Measurements from ENCODE around the gene CARD10. TPM values are rescaled to one million over a fixed set of nuclear protein-coding genes. Genes with fewer than 3 reads are reported as not detected.
A peak's percentile ranks its signal among the peaks of the same experiment; 100 is the strongest.

Gene CARD10
- total RNA-seq, 1 donor from 2014 or later, result 47.9 TPM

DNA sequence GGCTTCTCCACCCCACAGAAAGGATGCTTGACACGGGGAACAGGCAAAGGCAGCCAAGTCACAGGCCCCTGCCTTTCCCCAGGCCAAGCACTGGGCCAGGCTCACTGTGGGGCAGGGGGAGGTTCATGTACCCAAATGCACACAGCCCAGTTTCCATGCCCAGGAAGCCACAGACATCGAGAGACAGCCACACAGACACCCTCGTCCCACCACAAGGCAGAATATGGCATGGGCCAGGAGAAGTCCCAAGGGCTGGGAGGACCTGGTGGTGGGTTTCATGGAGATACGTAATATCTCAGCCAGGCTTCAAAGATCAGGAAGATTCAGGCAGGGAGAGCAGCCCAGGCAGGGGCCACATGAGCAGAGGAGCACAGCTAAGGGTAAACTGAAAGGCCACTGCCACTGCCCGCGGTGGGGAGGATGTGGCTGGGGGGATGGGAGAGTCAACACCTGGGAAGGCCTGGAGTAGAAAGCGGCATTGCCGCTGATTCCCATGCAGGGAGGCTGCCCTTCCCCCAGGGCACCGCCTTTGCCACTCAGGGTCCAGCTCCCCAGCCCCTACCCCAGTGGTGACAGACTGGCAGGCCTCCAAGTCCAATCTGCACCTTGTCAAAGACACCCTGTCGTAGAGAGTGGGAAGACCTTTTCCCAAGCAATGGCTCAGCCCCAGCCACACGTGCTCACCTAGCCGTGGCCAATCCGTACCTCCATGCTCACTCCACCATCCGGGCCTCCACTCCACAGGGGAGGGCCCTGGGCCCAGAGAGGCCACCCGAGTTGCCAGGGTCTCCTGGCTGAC, 30.7 kb downstream of the CARD10 start:
- DNase-seq (ENCODE audit: low read depth in 2 of 2), result no peak

DNA sequence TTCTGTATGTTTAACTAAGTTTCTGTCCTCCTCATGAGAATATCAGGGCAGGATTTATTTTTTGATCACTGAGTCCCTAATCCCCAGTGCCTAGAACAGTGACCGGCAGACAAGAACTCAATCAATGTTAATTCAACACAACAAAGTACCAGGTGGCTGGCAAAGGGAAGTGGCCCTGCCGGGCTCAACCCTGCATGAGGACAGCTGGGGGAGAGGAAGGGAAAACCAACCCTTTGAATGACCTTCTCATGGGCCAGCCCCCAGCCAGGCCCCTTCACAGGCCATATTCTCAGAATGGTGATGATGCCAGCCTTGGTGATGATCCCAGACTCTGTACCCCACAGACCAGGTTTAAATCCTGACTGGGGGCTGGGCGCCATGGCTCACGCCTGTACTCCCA, 31.6 kb downstream of the CARD10 start:
- DNase-seq (ENCODE audit: low read depth in 2 of 2), result no peak

DNA sequence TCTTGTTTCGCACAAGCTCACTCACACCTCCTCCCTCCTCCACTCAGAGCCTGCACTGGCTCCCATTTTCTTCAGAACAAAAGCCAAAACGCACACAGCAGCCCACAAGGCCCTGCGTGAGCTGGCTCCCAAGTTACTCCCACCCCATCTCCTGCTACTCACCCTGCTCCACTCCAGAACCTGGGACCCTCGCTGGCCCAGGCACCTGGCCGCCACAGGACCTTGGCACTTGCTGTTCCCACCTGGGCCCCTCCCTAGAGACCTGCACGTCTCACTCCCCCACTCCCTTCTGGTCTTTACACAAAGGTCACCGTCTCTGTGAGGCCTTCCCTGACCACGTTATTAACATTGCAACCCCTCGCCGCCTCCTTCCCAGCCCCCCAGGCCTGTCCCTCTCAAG, 32.1 kb downstream of the CARD10 start:
- DNase-seq (ENCODE audit: low read depth in 2 of 2), result no peak

DNA sequence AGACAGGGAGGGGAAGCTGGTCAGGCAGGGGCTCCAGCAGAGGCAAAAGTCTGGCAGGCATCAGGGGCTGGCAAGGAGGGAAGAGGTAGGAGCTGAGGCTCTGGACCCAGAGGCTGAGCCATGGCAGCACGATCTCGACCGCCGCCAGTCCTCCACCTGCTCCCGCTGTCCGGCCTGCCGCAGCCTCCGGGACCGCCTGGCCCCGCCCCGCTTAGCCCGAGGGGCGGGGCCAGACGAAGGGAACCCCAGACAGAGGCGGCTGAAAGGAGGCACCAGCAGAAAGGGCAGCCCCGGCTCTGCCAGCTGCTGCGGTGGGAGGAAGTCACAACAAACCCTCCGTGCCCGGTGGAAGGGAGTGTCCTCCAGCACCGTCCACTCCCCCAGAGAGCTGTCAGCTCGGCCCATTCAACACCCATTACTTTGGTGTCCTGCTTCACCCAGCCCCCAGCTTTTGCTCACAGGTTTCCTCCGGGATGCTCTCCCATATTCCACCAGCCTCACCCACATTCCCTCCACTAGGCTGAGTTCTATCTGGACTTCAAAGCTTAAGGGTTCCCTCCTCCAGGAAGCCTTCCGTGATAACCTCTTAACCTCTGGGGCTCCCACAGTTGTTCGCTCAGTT, 32.9 kb downstream of the CARD10 start, which contains the start of gene MFNG:
Gene MFNG (minus strand): TSS at position 161 of the 622 bp plus-strand sequence. CDS start 207 bp downstream, outside the sequence.
- peak in 1 of 2 donors; percentile 76 for DNase-seq (ENCODE audit: low read depth in 2 of 2)

DNA sequence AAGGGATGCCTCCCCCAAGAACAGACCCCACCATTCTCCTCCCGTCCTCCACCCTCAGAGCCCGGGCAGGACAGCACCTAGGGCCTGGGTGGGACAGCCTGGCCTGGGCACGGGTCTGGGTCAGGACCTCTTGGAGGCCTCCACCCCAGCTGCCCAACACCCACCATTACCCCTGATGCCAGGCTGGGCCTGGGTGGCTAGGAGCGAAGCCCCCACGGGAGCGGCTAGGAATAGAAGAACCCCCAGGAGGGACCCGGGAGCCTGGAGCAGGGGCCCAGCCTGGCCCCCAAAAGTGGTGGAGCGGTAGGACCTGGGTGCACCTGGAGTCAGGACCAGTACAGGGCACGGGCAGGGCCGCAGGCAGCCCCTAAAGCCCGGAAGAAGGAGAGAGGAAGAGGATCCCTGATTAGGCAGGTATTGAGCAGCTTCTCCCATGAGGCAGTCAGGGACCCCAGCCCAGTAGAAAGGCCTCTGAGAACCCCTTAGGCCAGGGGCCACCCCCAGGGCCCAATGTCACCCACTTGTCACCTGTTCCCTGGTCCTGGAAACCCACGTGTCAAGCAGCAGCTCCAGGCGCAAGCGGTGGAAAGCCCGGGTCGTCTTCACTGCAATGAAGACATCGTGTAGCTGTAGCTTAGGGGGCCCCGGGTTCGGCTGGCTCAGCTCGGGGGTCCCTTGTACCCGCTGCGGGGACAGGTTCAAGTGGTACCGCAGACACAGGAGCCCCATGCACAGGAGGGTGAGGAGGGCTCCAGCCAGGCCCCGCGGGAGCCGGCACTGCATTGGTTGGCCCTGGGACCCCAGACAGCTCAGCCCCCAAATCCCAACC, 33.6 kb downstream of the CARD10 start:
- DNase-seq (ENCODE audit: low read depth in 2 of 2), result no peak

DNA sequence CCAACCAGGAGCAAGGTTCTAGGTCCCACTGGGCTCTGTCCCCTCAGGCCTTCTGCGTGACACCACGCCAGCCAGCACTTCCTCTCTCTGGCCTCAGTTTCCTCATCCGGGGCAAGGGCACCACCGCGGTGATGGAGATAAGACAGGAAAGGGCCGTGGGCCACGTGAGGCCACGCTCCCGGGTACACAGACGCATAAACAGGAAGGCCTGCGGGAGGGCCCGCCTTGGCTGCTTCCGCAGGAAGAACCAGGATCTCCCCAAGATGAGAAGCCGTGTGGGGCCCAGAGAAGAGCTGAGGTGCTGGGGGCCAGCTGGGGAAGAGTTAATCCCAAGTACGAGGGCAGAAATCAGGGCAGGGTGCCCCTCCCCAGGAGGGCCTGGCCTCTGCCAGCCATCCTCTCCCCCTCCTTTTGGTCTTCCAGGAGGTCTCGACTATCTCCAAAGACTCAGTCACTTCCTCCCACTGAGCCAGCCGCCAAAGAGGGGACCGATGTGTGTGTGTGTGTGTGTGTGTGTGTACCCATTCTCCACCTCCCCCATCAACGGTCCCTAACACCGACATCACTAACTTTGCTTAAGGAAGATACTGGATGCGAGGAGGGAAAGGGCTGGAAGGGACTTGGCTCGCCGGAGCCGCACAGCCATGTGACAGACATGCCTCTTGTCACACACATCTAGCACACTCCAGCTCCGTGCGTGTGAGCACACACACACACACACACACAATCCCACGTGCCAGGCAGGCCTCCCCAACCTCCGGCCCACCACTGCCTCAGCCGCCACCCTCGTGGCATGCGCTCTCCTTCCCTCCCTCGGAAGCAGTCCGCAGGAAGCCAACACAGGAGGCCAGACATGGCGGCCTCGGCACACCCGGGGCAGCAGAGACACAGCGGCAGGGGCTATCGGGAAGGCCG, 34.5 kb downstream of the CARD10 start:
- peak; percentile 83 to 92 for DNase-seq (ENCODE audit: low read depth in 2 of 2)

DNA sequence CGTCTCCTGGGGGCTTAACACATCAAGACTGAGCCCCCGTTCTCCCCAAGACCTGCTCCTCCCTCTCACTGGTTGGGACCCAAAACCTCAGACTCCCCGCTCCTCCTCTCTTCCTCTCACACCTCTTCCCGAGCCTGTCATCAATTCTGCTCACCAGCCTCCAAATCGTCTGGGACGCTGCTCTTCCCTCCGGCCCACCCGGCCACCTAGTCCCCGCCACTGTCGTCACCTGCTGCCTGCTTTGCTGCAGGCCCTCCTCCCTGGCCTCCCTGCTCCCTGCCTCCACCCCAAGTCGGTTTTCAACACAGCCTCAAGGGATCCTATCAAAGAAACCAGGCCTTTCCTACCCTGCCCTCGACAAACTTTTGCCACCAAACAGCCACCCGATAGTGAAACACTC, 36.2 kb downstream of the CARD10 start:
- DNase-seq (ENCODE audit: low read depth in 2 of 2), result no peak

DNA sequence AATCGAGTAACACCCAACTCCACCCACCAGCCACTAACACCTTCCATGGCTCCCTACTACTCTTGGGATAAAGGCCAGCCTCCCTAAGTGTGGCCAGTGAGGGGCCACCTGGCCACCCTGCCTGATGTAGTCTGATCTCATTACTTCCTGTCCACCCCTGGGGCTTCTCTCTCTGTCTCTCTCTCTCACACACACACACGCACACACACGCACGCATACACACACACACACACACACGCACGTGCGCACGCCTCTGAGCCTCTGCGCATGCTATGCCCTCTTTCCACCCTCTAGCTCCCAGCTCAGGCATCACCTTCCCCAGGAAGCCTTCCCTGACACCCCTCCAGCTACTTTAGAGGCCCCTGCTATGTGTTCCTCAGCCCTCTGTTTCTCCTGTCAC, 37.0 kb downstream of the CARD10 start:
- DNase-seq (ENCODE audit: low read depth in 2 of 2), result peak in 1 of 2 donors; percentile 30

DNA sequence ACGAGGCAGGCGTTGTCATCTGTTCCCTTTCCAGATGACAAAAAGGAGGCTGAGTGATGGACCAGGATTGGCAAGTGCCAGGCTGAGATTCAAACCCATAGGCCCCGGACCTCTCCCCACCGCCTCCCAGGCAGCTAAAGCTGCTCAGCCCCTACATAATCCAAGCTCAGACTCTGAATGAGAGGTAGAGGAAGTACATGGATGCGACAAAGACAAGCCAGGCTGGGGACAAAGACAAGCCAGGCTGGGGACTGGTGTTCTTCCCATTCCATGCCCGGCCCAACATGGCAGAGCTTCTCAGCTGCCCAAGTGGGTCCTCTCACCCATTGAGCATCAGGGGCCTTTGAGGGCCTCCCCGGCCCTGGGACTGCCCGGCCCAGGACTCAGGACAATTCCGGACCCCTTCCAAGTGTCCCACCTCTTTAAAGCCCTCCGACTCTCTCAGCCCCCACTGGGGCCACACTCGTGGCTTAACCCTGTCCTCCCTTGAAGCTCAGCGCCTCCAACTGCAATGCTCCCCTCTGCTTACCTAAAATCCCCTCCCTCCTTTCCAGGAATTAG, 37.8 kb downstream of the CARD10 start:
- DNase-seq (ENCODE audit: low read depth in 2 of 2), result no peak

DNA sequence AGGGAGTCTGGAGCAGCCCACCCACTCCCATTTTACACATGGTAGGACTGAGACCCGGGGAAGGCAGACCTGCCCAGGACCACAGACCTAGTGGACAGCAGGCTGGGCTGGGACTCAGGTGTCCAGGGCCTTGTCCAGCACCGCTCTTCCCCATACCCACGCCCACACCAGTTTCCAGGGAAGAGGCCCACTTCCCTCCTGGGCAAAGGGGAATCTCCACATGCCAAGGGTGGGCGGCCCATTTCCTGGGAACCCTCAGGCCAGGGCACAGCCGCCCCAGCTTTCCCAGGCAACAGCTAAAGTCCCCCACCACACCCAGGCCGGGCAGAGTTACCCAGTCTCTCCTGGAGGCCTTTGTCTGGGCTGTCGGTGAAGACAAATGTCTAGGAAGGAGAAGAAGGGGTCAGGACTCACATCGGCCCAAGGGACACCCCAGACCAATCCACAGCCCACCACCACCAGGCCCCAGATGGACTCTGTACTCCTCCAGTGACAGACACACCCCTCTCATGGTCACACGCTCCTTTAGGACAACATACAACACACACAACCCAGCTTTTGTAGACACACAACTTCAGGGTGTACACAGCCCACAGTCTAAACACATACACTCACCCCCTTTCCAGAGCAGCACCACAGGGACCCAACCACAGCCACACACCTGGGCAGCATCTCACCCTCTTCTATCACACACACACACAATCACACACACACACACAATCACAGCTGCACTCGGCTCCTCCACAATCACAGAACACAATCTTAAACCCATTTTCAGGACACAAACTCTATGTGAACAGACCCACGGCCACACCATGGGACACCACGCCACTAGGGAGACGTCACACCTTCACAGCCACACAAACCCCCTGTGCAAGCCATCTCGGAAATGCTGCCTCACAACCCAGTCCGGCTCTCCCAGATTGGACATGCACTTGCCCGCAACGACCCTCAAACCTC, 38.5 kb downstream of the CARD10 start:
- DNase-seq (ENCODE audit: low read depth in 2 of 2), result no peak

DNA sequence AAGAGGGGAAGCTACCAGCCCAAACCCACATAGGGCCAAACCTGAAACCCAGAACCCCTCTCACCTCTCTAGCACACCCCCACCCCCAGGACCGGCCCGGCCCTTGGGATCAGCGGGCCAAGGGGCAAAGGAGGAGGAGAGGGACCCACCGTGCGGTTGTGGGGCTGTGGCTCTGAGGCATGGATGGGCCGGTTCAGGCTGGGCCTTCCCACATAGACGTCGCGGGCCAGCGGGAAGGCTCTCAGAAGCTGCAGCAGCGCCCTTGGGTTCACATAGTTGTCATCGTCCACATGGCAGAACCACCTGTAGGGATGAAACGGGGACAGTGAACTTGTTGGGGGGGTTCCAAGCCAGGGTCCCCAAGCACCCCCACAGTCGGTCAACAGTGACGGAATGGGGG, 40.0 kb downstream of the CARD10 start:
- DNase-seq (ENCODE audit: low read depth in 2 of 2), result no peak

DNA sequence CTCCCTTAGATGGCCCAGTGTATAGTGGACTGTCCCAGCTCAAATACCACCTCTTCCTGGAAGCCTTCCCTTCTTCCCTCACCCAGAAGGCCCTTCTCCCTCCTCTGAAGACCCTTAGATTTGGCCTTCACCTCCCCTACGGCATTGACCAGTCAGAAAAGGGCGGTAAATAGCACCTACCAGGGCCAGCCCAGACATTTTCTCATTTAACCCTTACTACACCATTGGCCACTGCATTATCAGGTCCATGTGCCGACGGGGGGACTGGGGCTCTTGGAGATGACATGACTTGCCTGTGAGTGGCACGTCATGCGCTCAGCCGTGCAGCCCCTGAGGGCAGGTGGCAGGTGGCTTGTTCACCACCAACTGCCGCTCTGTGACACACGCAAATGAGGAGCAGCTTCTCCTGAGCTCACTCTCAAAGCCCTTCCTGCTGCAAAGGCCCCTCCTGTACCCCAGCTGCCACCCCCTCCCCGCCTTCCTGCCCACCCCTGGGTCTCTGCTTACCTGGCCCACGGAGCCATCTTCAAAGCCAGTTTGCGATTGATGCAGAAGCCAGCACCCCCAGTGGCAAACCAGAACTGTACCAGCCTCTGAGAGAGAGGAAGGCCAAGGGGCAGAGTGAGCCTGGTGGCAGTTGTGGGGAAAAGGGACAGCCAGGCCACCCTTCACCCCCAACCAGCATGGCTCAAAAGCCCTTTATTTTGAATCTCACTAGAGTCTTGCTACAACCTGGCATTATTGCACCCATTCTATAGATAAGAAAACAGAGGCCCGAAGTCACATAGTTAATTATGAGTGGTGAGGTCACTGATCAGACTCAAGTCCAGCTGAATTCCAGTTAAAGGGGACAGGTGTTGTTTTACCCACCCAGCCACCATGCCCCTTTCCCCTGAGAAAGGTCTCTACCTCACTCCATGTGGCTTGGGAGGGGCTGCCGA, 42.6 kb downstream of the CARD10 start:
- DNase-seq (ENCODE audit: low read depth in 2 of 2), result no peak

DNA sequence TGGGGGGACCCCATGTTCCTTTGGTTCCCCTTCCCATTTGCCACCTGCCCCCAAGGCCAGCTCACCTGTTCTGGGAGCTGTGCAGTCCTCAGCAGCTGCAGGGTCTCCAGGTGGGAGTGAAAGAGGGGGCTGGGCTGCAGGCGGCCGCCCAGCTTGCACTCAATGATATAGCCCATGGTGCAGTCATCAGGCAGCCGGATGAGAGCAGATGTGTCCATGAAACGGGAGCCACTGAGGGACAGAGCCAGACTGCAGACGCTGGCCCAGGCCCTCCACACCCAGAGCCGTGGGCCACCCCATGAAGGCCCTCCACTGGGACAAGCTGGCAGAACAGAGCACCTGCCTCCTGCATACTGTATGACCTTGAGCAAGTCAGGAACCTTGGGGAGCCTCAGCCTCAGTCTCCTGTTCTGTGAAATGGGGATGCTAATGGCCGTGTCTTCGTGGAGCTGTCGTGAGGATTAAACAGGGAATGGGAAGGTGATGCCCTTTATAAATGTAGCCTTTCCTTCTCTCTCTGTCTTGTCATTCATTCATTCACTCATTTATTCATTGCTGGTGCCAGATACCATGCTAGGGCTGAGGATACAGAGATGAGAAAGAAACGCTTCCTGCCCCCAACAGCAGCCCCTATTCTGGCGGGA, 44.6 kb downstream of the CARD10 start:
- DNase-seq (ENCODE audit: low read depth in 2 of 2), result no peak

DNA sequence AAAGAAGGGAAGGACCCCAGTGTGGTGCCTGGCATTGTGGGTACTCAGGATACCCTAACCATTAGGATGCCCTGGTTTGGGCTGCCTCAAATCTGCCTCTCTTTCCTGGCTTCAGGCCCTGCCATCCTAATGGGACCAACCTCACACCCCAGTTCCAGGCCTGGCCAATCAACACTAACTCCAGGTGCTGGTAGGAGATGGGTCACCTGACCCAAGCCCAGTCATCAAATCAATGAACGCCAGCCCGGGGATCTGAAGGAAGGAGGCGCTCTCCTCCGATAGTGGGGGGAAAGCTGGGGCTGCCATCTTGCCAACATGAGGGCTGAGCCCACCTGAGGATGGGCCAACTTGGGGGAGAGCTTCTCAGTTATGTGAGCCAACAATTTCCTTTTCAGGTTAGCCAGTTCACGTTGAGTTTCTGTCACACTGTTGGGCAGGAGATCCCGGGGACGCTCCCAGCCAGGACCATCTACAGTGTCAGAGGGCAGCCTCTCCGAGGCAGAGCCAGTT, 45.7 kb downstream of the CARD10 start:
- no peak for DNase-seq (ENCODE audit: low read depth in 2 of 2)

DNA sequence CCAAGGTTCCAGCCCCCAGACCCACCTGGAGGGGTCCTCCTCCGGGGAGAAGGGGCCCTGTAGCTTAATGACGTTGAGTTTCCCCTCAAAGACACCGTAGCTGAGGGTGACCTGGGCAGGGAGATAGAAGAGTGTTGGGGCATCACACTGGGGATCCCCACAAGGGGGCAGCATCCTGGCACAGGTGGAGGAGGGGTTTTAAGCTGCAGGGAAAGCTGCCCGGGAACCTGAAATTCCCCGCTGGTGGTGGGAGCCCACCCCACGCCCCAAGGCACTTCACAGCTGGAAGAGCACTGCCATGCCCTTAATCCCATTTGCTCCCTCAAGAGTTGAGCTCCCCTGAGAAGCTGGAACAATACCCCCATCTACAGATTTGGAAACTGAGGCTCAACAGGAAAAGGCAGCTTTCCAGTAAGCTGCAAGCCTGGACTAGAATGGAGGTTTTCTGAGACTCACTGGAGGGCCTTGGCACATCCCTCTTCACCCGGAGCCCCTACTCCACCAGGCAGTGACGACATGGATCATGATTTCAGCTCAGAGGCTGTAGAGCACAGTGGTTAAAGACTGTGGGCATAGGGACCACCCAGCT, 46.7 kb downstream of the CARD10 start:
- peak in 1 of 2 donors; percentile 53 for DNase-seq (ENCODE audit: low read depth in 2 of 2)

DNA sequence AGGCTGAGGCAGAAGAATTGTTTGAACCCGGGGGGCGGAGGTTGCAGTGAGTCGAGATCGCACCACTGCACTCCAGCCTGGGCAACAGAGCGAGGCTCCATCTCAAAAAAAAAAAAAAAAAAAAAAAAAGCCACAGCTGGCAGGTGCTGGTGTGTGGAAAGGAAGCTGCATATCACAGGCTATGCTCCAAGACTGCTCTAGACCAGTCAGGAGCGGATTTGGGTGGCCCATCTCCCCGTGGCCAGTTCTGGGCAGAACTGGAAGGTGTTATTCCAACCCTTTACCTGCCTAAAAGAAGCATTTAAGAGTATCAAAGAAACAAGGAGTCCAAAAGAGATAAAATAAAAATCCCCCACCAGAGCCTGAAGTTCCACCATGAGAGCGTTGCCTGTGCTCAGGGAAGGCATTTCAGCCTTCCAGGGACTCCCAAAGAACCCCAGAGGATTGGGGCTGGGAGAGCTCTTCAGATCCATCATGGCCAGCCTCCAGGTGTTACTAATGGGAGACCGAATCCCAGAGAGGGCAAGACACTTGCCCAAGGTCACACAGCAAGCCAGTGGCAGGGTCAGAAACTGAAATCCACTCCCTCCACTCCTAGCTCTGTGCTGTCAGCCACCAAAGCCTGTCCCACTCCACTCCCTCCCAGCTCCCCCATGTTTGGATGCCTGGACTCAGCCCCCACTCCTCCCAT, 47.3 kb downstream of the CARD10 start:
- DNase-seq (ENCODE audit: low read depth in 2 of 2), result no peak

DNA sequence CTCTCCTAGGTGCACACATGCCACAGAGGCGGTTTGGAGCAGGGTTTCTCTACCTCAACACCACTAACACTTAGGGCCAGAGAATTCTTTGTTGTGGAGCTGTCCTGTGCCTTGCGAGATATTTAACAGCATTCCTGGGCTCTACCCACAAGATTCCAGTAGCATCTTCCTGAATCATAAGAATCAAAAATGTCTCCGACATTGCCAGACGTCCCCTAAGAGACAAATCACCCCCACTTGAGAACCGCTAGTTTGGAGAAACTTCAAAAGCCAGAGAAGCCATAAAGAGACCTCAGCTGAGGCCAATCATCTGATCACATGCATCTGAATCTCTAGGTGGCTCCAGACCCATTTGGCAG, 49.1 kb downstream of the CARD10 start:
- DNase-seq (ENCODE audit: low read depth in 2 of 2), result no peak
